SK-N-SH treated with all-trans-retinoic acid at 6 μM for 48 hours (cell line): ENCODE measurements around the gene METRNL.

Source experiments
- ARNTL ChIP-seq: fragments of 450-650 bp; formaldehyde crosslinking; IDR thresholded peaks from 2 replicates; pipeline ENCODE4 v1.5.0; 2020; ENCODE audit warnings: low read depth, mild to moderate bottlenecking, moderate library complexity, borderline replicate concordance
- PPARA ChIP-seq: fragments of 250-450 bp; sonication (Bioruptor Pico); IDR thresholded peaks from 2 replicates; pipeline ENCODE4 v1.5.0; 2020; ENCODE audit warnings: mild to moderate bottlenecking, borderline replicate concordance

DNA sequence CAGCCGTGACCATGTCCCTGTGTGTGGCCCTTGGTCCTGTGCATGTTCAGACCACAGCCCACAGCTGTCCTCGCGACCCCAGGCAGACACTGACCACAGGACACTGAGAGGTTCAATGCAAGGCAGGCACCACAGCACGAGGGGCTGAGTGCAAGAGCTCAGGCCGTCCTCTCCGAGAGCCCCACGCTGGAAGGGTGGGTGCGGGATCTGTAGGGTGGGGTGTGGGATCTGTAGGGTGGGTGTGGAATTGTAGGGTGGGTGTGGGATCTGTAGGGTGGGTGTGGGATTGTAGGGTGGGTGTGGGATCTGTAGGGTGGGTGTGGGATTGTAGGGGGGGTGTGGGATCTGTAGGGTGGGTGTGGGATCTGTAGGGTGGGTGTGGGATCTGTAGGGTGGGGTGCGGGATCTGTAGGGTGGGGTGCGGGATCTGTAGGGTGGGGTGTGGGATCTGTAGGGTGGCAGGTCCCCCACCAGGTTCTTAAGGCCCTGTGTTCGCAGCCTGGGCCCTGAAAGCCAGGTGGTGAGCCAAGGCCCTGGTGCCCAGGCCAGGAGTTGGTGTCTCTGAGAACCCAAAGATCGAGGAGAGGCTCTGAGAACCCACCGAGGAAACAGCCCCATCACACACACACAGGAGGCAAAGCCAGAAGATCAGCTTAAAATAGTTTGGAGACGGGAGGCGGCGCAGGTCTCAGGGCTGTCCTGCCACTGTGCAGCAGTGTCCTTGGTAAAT lies 48.2 kb downstream of the METRNL start:
- no peak for TF ChIP-seq PPARA (CRISPR knock-in tag)
- TF ChIP-seq ARNTL (CRISPR knock-in tag), result no peak
